Prostate gland (tissue), 2 donors: ENCODE data around the gene SEMA4C.

Experiments
- POLR2A ChIP-seq: fragments of 450-650 bp; IDR thresholded peaks from one replicate; pipeline ENCODE4 v1.6.1; 2016; ENCODE audit warnings: antibody characterized with exemption, mild to moderate bottlenecking
- TF ChIP-seq, protein P1 (sequence below), 4 experiments: fragments of 200-600 bp in 2 of 4; fragments of 450-650 bp in 2 of 4; sonication (generic) in 2 of 4; IDR thresholded peaks; 1 replicate in 3 of 4; 2 replicates in 1 of 4; pipeline ENCODE4 v1.5.1; 2016 to 2019; ENCODE audit warnings: antibody characterized with exemption in 4 of 4, mild to moderate bottlenecking in 2 of 4, moderate library complexity in 2 of 4

DNA sequence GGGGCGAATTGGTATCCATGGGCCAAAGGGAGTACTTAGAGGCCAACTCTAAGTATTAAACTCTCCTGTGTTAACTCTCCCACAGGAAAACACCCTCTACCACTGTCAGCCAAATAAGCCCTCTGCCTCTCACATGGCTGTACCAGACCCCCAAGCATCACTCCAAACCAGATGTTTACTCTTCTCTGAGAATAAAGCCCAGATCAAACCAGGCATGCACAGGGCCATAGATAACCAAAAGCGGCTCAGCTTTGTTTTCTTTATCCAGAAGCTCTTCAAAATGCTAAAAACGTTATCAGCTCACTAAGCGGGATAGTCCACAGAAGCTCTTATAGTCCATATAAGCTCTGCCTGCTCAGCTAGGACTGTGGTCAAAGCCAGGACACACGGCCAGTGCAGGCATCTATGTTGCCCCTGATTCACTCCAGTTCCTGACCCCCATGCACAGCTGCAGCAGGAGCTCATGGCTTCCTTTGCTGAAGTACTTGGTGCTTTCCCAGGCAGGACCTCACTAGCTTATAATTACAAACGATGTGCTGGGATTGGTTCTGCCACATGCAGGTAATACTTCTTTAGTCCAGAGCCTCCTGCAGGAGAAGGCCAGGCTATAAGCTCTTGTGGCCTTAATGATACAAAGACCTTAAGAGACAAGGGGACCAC is 21.0 kb upstream of the SEMA4C start:
- TF ChIP-seq, protein P1, sequence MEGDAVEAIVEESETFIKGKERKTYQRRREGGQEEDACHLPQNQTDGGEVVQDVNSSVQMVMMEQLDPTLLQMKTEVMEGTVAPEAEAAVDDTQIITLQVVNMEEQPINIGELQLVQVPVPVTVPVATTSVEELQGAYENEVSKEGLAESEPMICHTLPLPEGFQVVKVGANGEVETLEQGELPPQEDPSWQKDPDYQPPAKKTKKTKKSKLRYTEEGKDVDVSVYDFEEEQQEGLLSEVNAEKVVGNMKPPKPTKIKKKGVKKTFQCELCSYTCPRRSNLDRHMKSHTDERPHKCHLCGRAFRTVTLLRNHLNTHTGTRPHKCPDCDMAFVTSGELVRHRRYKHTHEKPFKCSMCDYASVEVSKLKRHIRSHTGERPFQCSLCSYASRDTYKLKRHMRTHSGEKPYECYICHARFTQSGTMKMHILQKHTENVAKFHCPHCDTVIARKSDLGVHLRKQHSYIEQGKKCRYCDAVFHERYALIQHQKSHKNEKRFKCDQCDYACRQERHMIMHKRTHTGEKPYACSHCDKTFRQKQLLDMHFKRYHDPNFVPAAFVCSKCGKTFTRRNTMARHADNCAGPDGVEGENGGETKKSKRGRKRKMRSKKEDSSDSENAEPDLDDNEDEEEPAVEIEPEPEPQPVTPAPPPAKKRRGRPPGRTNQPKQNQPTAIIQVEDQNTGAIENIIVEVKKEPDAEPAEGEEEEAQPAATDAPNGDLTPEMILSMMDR (IDR thresholded peaks at IDR 0.05): no peak
- no peak for TF ChIP-seq POLR2A
